H9 (cell line): ENCODE data around the gene SGTA. TPM values are rescaled to one million over a fixed set of nuclear protein-coding genes. Genes with fewer than 3 reads are reported as not detected.

Experiments
- DNase-seq: peaks from one replicate; pipeline ENCODE4 v3.0.0-alpha.2; 2017
- H2AFZ ChIP-seq: one replicate; pipeline ENCODE4 v1.6.1; 2013; ENCODE audit warnings: mild to moderate bottlenecking, low read length, control low read depth, moderate library complexity
- H2AK5ac ChIP-seq: 2 replicates; pipeline ENCODE4 v1.6.1; 2013; ENCODE audit warnings: low read length, control low read depth, mixed read lengths; ENCODE audit not compliant: insufficient read length
- H2BK120ac ChIP-seq: one replicate; pipeline ENCODE4 v1.6.1; 2013; ENCODE audit warnings: low read depth, mild to moderate bottlenecking, low read length, control low read depth, inconsistent platforms; ENCODE audit not compliant: poor library complexity, severe bottlenecking
- H2BK12ac ChIP-seq: 2 replicates; pipeline ENCODE4 v1.6.1; 2013; ENCODE audit warnings: low read length, control low read depth, mixed read lengths, low read depth; ENCODE audit not compliant: insufficient read length
- H2BK15ac ChIP-seq: 2 replicates; pipeline ENCODE4 v1.6.1; 2013; ENCODE audit warnings: low read depth, low read length, control low read depth
- H2BK20ac ChIP-seq: one replicate; pipeline ENCODE4 v1.6.1; 2013; ENCODE audit warnings: low read depth, mild to moderate bottlenecking, low read length, control low read depth, inconsistent platforms; ENCODE audit not compliant: poor library complexity, severe bottlenecking
- H2BK5ac ChIP-seq: 2 replicates; pipeline ENCODE4 v1.6.1; 2013; ENCODE audit warnings: low read length, control low read depth, mixed read lengths; ENCODE audit not compliant: insufficient read length
- H3K14ac ChIP-seq: 2 replicates; pipeline ENCODE4 v1.6.1; 2013; ENCODE audit warnings: low read length, control low read depth; ENCODE audit not compliant: insufficient read depth
- H3K18ac ChIP-seq: 2 replicates; pipeline ENCODE4 v1.6.1; 2013; ENCODE audit warnings: low read depth, mild to moderate bottlenecking, mixed read lengths, low read length, control low read depth; ENCODE audit not compliant: insufficient read length
- H3K23ac ChIP-seq: 2 replicates; pipeline ENCODE4 v1.6.1; 2013; ENCODE audit warnings: low read length, control low read depth, mixed read lengths, low read depth; ENCODE audit not compliant: insufficient read length
- H3K23me2 ChIP-seq: 2 replicates; pipeline ENCODE4 v1.6.1; 2013; ENCODE audit warnings: low read depth, mild to moderate bottlenecking, mixed read lengths, low read length, control low read depth; ENCODE audit not compliant: insufficient read length, poor library complexity, severe bottlenecking
- H3K27ac ChIP-seq: 2 replicates; pipeline ENCODE4 v1.5.1; 2013; ENCODE audit warnings: low read length, control low read depth, mixed read lengths, low read depth; ENCODE audit not compliant: insufficient read length
- H3K27me3 ChIP-seq: 2 replicates; pipeline ENCODE4 v1.6.1; 2013; ENCODE audit warnings: low read length, control low read depth, inconsistent platforms; ENCODE audit not compliant: insufficient read depth
- H3K4ac ChIP-seq: 2 replicates; pipeline ENCODE4 v1.6.1; 2013; ENCODE audit warnings: low read depth, mild to moderate bottlenecking, control low read depth, inconsistent platforms, low read length, moderate library complexity
- H3K4me1 ChIP-seq: 2 replicates; pipeline ENCODE4 v1.6.1; 2013; ENCODE audit warnings: low read length, control low read depth, inconsistent platforms; ENCODE audit not compliant: insufficient read depth
- H3K4me2 ChIP-seq: 2 replicates; pipeline ENCODE4 v1.6.1; 2013; ENCODE audit warnings: low read length, control low read depth, mixed read lengths; ENCODE audit not compliant: insufficient read length, insufficient read depth
- H3K56ac ChIP-seq: 2 replicates; pipeline ENCODE4 v1.6.1; 2013; ENCODE audit warnings: low read depth, mild to moderate bottlenecking, mixed read lengths, low read length, control low read depth; ENCODE audit not compliant: insufficient read length
- H3K79me1 ChIP-seq: 2 replicates; pipeline ENCODE4 v1.6.1; 2013; ENCODE audit warnings: low read depth, mild to moderate bottlenecking, moderate library complexity, low read length, control low read depth, inconsistent platforms; ENCODE audit not compliant: insufficient read depth, poor library complexity, severe bottlenecking
- H3K79me2 ChIP-seq: 2 replicates; pipeline ENCODE4 v1.6.1; 2013; ENCODE audit warnings: low read length, control low read depth, inconsistent platforms; ENCODE audit not compliant: insufficient read depth
- H3K9ac ChIP-seq: 2 replicates; pipeline ENCODE4 v1.6.1; 2013; ENCODE audit warnings: low read length, control low read depth, mixed read lengths; ENCODE audit not compliant: insufficient read length; ENCODE audit errors: extremely low read depth
- H3K9me3 ChIP-seq: one replicate; pipeline ENCODE4 v1.6.1; 2013; ENCODE audit warnings: low read depth, low read length, inconsistent platforms; ENCODE audit not compliant: control insufficient read depth
- H3T11ph ChIP-seq: one replicate; pipeline ENCODE4 v1.6.1; 2013; ENCODE audit warnings: mild to moderate bottlenecking, low read length, control low read depth, inconsistent platforms
- H4K20me1 ChIP-seq: one replicate; pipeline ENCODE4 v1.6.1; 2013; ENCODE audit not compliant: control insufficient read depth, insufficient read length, insufficient read depth
- H4K5ac ChIP-seq: 2 replicates; pipeline ENCODE4 v1.6.1; 2013; ENCODE audit warnings: low read depth, mild to moderate bottlenecking, mixed read lengths, low read length, control low read depth; ENCODE audit not compliant: insufficient read length
- H4K8ac ChIP-seq: replicated peaks from 2 replicates; pipeline ENCODE4 v1.6.1; 2013; ENCODE audit warnings: low read length, control low read depth, mixed read lengths, low read depth; ENCODE audit not compliant: insufficient read length
- H4K91ac ChIP-seq: 2 replicates; pipeline ENCODE4 v1.6.1; 2013; ENCODE audit warnings: low read depth, mild to moderate bottlenecking, moderate library complexity, mixed read lengths, low read length, control low read depth; ENCODE audit not compliant: insufficient read length
- H3K27ac Mint-ChIP-seq, 3 experiments: 2 replicates in 2 of 3; 3 replicates in 1 of 3; pipeline ENCODE4 v1.8.0; 2020 to 2021; ENCODE audit warnings: mixed read lengths in 3 of 3, mild to moderate bottlenecking in 1 of 3, moderate library complexity in 1 of 3
- H3K27me3 Mint-ChIP-seq: 2 replicates; pipeline ENCODE4 v1.8.0; 2021; ENCODE audit warnings: low read depth, mild to moderate bottlenecking, moderate library complexity, mixed read lengths
- H3K36me3 Mint-ChIP-seq, 3 experiments: 2 replicates in 2 of 3; 3 replicates in 1 of 3; pipeline ENCODE4 v1.8.0; 2020 to 2021; ENCODE audit warnings: low read depth in 3 of 3, mixed read lengths in 3 of 3; ENCODE audit not compliant: insufficient read depth in 1 of 3
- H3K4me1 Mint-ChIP-seq, 2 experiments: 2 replicates each; pipeline ENCODE4 v1.8.0; 2020; ENCODE audit warnings: mixed read lengths in 2 of 2
- H3K4me3 Mint-ChIP-seq, 2 experiments: 2 replicates in 1 of 2; 3 replicates in 1 of 2; pipeline ENCODE4 v1.8.0; 2020 to 2021; ENCODE audit warnings: mild to moderate bottlenecking in 2 of 2, mixed read lengths in 2 of 2, moderate library complexity in 1 of 2
- H3K9me3 Mint-ChIP-seq, 2 experiments: 2 replicates in 1 of 2; 3 replicates in 1 of 2; pipeline ENCODE4 v1.8.0; 2020; ENCODE audit warnings: mild to moderate bottlenecking in 2 of 2, mixed read lengths in 2 of 2, moderate library complexity in 1 of 2
- CTCF ChIP-seq: fragments of 200-600 bp; sonication (generic); conservative IDR thresholded peaks from 3 replicates; pipeline ENCODE4 v1.8.0; 2021; ENCODE audit warnings: antibody characterized with exemption, mild to moderate bottlenecking
- WGBS: extraction: QIAGEN DNeasy Blood & Tissue Kit; methylation state at CpG from one replicate; pipeline ENCODE4 v1.1.7; 2013; ENCODE audit warnings: missing lambda C conversion rate, low lambda C conversion rate, mixed read lengths; ENCODE audit not compliant: insufficient read length; ENCODE audit errors: extremely low coverage; 5-methylcytosine and 5-hydroxymethylcytosine counted together
- total RNA-seq: library from RNA; stranded (reverse); gene quantifications from 2 replicates; pipeline ENCODE4 v1.2.1, GENCODE V29; 2021

Gene SGTA
- total RNA-seq, 1 experiment from 2014 or later, result 102 TPM

GRCh38 chr19:2755448-2755705, 27.7 kb downstream of the SGTA start:
- Histone ChIP-seq H3K4me1 (no peaks in the 10 kb centered on the region), H2BK12ac (no peak overlapping the region), H3K9me3 (no peaks in the 10 kb centered on the region), H2BK5ac (no peak overlapping the region), H3K14ac (no peak overlapping the region), H3K18ac (no peak overlapping the region), H3K27me3 (no peaks in the 10 kb centered on the region), H2BK20ac (no peak overlapping the region), H2BK15ac (no peak overlapping the region), H3T11ph (no peak overlapping the region), H4K5ac (no peak overlapping the region), H4K20me1 (no peaks in the 10 kb centered on the region), H2AK5ac (no peak overlapping the region), H3K4me2 (no peak overlapping the region), H2BK120ac (no peak overlapping the region), H4K91ac (no peak overlapping the region), H3K79me1 (no peaks in the 10 kb centered on the region), H3K9ac (no peak overlapping the region), H3K56ac (no peak overlapping the region), H3K79me2 (no peaks in the 10 kb centered on the region), H3K4ac (no peak overlapping the region), H3K23ac (no peak overlapping the region), H3K27ac (no peak overlapping the region), H2AFZ (no peak overlapping the region), H3K23me2 (no peaks in the 10 kb centered on the region), H4K8ac (no peak overlapping the region)
- peaks cover 5% of the 10 kb centered on the region; the same call in 1 of the 2 replicates for H3K27me3 Mint-ChIP-seq
- no CpG with 5 or more reads among the region's 16 CpGs for WGBS
- no peak for TF ChIP-seq CTCF
- H3K27ac Mint-ChIP-seq, result peak overlapping the region in 1 of 3 experiments; percentile 42; a peak in 1 of 7 replicates
- H3K36me3 Mint-ChIP-seq, result peaks cover 13 to 61% (median 48%) of the 10 kb centered on the region in 3 experiments; a peak in 6 of 7 replicates
- H3K9me3 Mint-ChIP-seq, result no peaks in the 10 kb centered on the region
- no peaks in the 10 kb centered on the region for H3K4me1 Mint-ChIP-seq
- no peak overlapping the region for H3K4me3 Mint-ChIP-seq
- DNase-seq, result no peak
